Left lobe of liver (tissue), 2 donors: Measurements from ENCODE around the gene METTL3. TPM values are rescaled to one million over a fixed set of nuclear protein-coding genes. Genes with fewer than 3 reads are reported as not detected.

Experiments used
- ATAC-seq: fragments of 200-7000 bp; cut with Tn5 transposase; one replicate; pipeline ENCODE4 v1.9.1; 2020; ENCODE audit warnings: mild to moderate bottlenecking, moderate library complexity
- DNase-seq: peaks from one replicate; pipeline ENCODE4 v3.0.0-alpha.2; 2020; ENCODE audit warnings: low spot score
- total RNA-seq: library from RNA; stranded (reverse); gene quantifications from one replicate; pipeline ENCODE4 v1.2.1, GENCODE V29; 2021
- donor health status: DM: no; HTN: no; CAD: no; lungs with moderate emphysema.
- donor health status: DM: no; HTN: yes; CAD: no.

The METTL3 gene
- total RNA-seq, 1 donor from 2014 or later: 13.4 TPM

GRCh38 chr14:21486640-21487087 lies 24.5 kb downstream of the METTL3 start:
- DNase-seq (no peak), ATAC-seq (peak; percentile 31)

GRCh38 chr14:21476925-21477681 lies 34.0 kb downstream of the METTL3 start, which contains the start of the genes RAB2B and TOX4:
Gene RAB2B (minus strand): TSS chr14:21476959. CDS start chr14:21476872, 87 bp downstream.
Gene TOX4 (plus strand): TSS chr14:21477195. CDS start chr14:21477279, 84 bp downstream.
- peak; percentile 96 for ATAC-seq
- DNase-seq: peak; percentile 98

- ATAC-seq: peak; percentile 88
- peak; percentile 92 for DNase-seq
Observed at GRCh38 chr14:21476523-21476924, 34.6 kb downstream of the METTL3 start.

- ATAC-seq: peak; percentile 34
- no peak for DNase-seq
Observed at GRCh38 chr14:21475767-21476522, 35.2 kb downstream of the METTL3 start.

GRCh38 chr14:21467616-21468015 lies 43.5 kb downstream of the METTL3 start:
- no peak for ATAC-seq
- DNase-seq: no peak

- peak; percentile 98 for ATAC-seq
- DNase-seq: peak; percentile 100
Observed at GRCh38 chr14:21455912-21456667, 55.0 kb downstream of the METTL3 start, which contains the start of gene CHD8. Gene CHD8 (minus strand): TSS chr14:21456123. CDS start chr14:21431643, 24,480 bp downstream.

GRCh38 chr14:21455592-21455911 lies 55.6 kb downstream of the METTL3 start:
- ATAC-seq: peak; percentile 27
- DNase-seq: no peak

GRCh38 chr14:21454843-21455544 lies 56.1 kb downstream of the METTL3 start:
- ATAC-seq (no peak), DNase-seq (no peak)

- DNase-seq (no peak), ATAC-seq (no peak)
Observed at GRCh38 chr14:21449899-21450216, 61.3 kb downstream of the METTL3 start.

Other genes with a start within 250 kb of the METTL3 start
- gene HNRNPC, start 241.9 kb downstream of the METTL3 start, total RNA-seq: 162 TPM
- 0.23 TPM for gene RPGRIP1, start 231.3 kb downstream of the METTL3 start, total RNA-seq
- 14.9 TPM for gene SUPT16H, start 127.3 kb downstream of the METTL3 start, total RNA-seq
- gene CHD8, start 55.2 kb downstream of the METTL3 start, total RNA-seq: 23.4 TPM
- 7.1 TPM for gene RAB2B, start 34.4 kb downstream of the METTL3 start, total RNA-seq
- 28.0 TPM for gene TOX4, start 34.1 kb downstream of the METTL3 start, total RNA-seq
- 0.68 TPM for gene SALL2, start 15.0 kb upstream of the METTL3 start, total RNA-seq
- not detected for gene OR10G3, start 68.7 kb upstream of the METTL3 start, total RNA-seq
- not detected for gene OR10G2, start 123.6 kb upstream of the METTL3 start, total RNA-seq
- gene OR4E2, start 142.5 kb upstream of the METTL3 start, total RNA-seq: not detected
- not detected for gene OR4E1, start 162.5 kb upstream of the METTL3 start, total RNA-seq